Caco-2 (cell line): Measurements from ENCODE around the gene SCUBE1. TPM values are rescaled to one million over a fixed set of nuclear protein-coding genes. Genes with fewer than 3 reads are reported as not detected.

ENCODE experiments used
- BruUV-seq: library from RNA; stranded (reverse); fragments of 400-500 nt; replicated peaks from 2 replicates; lab custom pipeline; 2021; lab: Mats Ljungman, UMichigan
- CTCF ChIA-PET: fragments of 300-600 bp; sonication (Branson Sonifier 250); formaldehyde crosslinking; loops from one replicate; lab custom pipeline; 2022; ENCODE audit warnings: antibody characterized with exemption; lab: Charles Lee
- POLR2A ChIA-PET: fragments of 300-600 bp; sonication (Branson Sonifier 250); formaldehyde crosslinking; loops from one replicate; lab custom pipeline; 2022; ENCODE audit warnings: antibody characterized with exemption; lab: Charles Lee
- DNase-seq, 2 experiments: peaks; one replicate each; pipeline versions ENCODE4 v3.0.0 to v3.0.0-alpha.2; 2020 to 2022
- H3K27me3 ChIP-seq: replicated peaks from 2 replicates; pipeline ENCODE4 v1.6.0; 2011; ENCODE audit warnings: low read length; ENCODE audit not compliant: control insufficient read depth, insufficient read depth
- H3K36me3 ChIP-seq: 2 replicates; pipeline ENCODE4 v1.5.1; 2011; ENCODE audit warnings: low read length; ENCODE audit not compliant: control insufficient read depth, insufficient read depth
- H3K4me1 ChIP-seq: fragments of 250-450 bp; sonication (Bioruptor Pico); 2 replicates; pipeline ENCODE4 v1.5.1; 2020; ENCODE audit warnings: mild to moderate bottlenecking
- H3K4me3 ChIP-seq: 2 replicates; pipeline ENCODE4 v1.5.1; 2011; ENCODE audit warnings: low read depth, mild to moderate bottlenecking, control low read depth, low read length
- H3K9me3 ChIP-seq: fragments of 250-450 bp; sonication (Bioruptor Pico); 2 replicates; pipeline ENCODE4 v1.5.1; 2020; ENCODE audit warnings: mild to moderate bottlenecking, moderate library complexity
- H3K27ac Mint-ChIP-seq: one replicate; pipeline ENCODE4 v1.8.0; 2022; ENCODE audit warnings: mixed read lengths; ENCODE audit not compliant: unreplicated experiment
- H3K27me3 Mint-ChIP-seq: one replicate; pipeline ENCODE4 v1.8.0; 2022; ENCODE audit warnings: mixed read lengths; ENCODE audit not compliant: insufficient read depth, unreplicated experiment
- H3K36me3 Mint-ChIP-seq: one replicate; pipeline ENCODE4 v1.8.0; 2022; ENCODE audit warnings: mild to moderate bottlenecking, mixed read lengths; ENCODE audit not compliant: insufficient read depth, unreplicated experiment
- H3K4me1 Mint-ChIP-seq: one replicate; pipeline ENCODE4 v1.8.0; 2022; ENCODE audit warnings: low read depth, mixed read lengths; ENCODE audit not compliant: unreplicated experiment
- H3K4me3 Mint-ChIP-seq: one replicate; pipeline ENCODE4 v1.8.0; 2022; ENCODE audit warnings: mild to moderate bottlenecking, moderate library complexity, mixed read lengths; ENCODE audit not compliant: unreplicated experiment
- H3K9me3 Mint-ChIP-seq: one replicate; pipeline ENCODE4 v1.8.0; 2022; ENCODE audit warnings: mixed read lengths; ENCODE audit not compliant: unreplicated experiment
- CTCF ChIP-seq, 2 experiments: fragments of 200-600 bp in 1 of 2; IDR thresholded peaks; 1 replicate in 1 of 2; 2 replicates in 1 of 2; pipeline versions ENCODE4 v1.5.1 to v1.8.0; 2011 to 2022; ENCODE audit warnings: antibody characterized with exemption in 1 of 2, control low read depth in 1 of 2, inconsistent platforms in 1 of 2, low read depth in 1 of 2, low read length in 1 of 2, mild to moderate bottlenecking in 1 of 2, moderate library complexity in 1 of 2; ENCODE audit not compliant: insufficient read depth in 1 of 2, severe bottlenecking in 1 of 2, unreplicated experiment in 1 of 2
- intact Hi-C: fragments of 100-400 bp; cut with micrococcal nuclease; formaldehyde crosslinking; loops from one replicate; pipeline ENCODE4 v1.10.0; 2022; ENCODE audit not compliant: unreplicated experiment
- total RNA-seq: library from RNA; stranded (reverse); gene quantifications from 2 replicates; pipeline ENCODE4 v1.2.3, GENCODE V29; 2022

SCUBE1 gene
- total RNA-seq, 1 experiment from 2014 or later = not detected

- CTCF ChIA-PET = interaction anchor here (0.6 kb wide), 1 partner anchor 439 kb away, joined by 5 read pairs; no protein-coding TSS in a partner anchor
- 0 out of 2 replicates have a peak, but pooled peaks cover 4% of the 10 kb centered on the region for H3K4me1 ChIP-seq
- H3K9me3 ChIP-seq = no peaks in the 10 kb centered on the region
- H3K27me3 ChIP-seq = no peaks in the 10 kb centered on the region
- H3K4me3 ChIP-seq = no peak overlapping the region
- no TSS peak for BruUV-seq
- TF ChIP-seq CTCF (IDR thresholded peaks at IDR 0.05; ENCODE audit: insufficient read depth in 1 of 2, low read depth in 1 of 2, low read length in 1 of 2, severe bottlenecking in 1 of 2, unreplicated experiment in 1 of 2) = no peak
- Mint-ChIP-seq H3K9me3 (no peaks in the 10 kb centered on the region), H3K4me1 (peaks cover 7% of the 10 kb centered on the region), H3K27ac (no peak overlapping the region), H3K36me3 (no peaks in the 10 kb centered on the region), H3K27me3 (peaks cover 7% of the 10 kb centered on the region), H3K4me3 (no peak overlapping the region)
- H3K36me3 ChIP-seq = no peaks in the 10 kb centered on the region
- POLR2A ChIA-PET = no interaction called here
- DNase-seq = no peak
- intact Hi-C loops = no loop called here
Measured at GRCh38 chr22:43390872-43391271, 47.7 kb upstream of the SCUBE1 start.

DNA sequence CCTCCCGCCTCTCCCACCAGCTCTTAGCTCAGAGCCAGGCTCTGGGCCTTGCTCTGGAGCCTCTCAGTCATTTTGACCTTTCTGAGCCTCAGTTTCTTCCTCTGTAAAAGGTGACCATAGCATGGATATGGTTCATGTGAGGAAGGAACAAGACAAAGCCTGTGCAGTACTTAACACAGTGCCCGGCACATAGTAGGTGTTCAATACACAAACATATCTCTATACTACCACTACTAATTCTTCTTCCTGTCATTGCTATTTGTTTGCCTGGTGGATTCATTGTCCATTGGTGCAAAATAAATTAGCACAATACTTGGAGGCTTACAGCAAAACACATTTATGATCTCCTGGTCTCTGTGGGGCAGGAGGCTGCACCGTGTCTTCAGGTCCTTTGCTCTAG, 47.0 kb upstream of the SCUBE1 start:
- no peaks in the 10 kb centered on the region for H3K36me3 Mint-ChIP-seq
- peaks cover 7% of the 10 kb centered on the region for H3K27me3 Mint-ChIP-seq
- no peak overlapping the region for H3K4me3 ChIP-seq
- DNase-seq = no peak
- no peaks in the 10 kb centered on the region for H3K36me3 ChIP-seq
- intact Hi-C loops = no loop called here
- H3K4me1 Mint-ChIP-seq = peaks cover 7% of the 10 kb centered on the region
- H3K9me3 ChIP-seq = no peaks in the 10 kb centered on the region
- POLR2A ChIA-PET = no interaction called here
- H3K9me3 Mint-ChIP-seq = no peaks in the 10 kb centered on the region
- BruUV-seq = no TSS peak
- no peaks in the 10 kb centered on the region for H3K27me3 ChIP-seq
- no peak overlapping the region for H3K4me3 Mint-ChIP-seq
- CTCF ChIA-PET = interaction anchor here (0.6 kb wide), 1 partner anchor 440 kb away, joined by 5 read pairs; no protein-coding TSS in a partner anchor
- TF ChIP-seq CTCF (IDR thresholded peaks at IDR 0.05; ENCODE audit: insufficient read depth in 1 of 2, low read depth in 1 of 2, low read length in 1 of 2, severe bottlenecking in 1 of 2, unreplicated experiment in 1 of 2) = no peak
- 0 out of 2 replicates have a peak, but pooled peaks cover 4% of the 10 kb centered on the region for H3K4me1 ChIP-seq
- H3K27ac Mint-ChIP-seq = no peak overlapping the region

GRCh38 chr22:43389227-43389836, 46.2 kb upstream of the SCUBE1 start:
- peaks cover 7% of the 10 kb centered on the region for H3K27me3 Mint-ChIP-seq
- no peaks in the 10 kb centered on the region for H3K27me3 ChIP-seq
- no peaks in the 10 kb centered on the region for H3K9me3 Mint-ChIP-seq
- H3K36me3 Mint-ChIP-seq = no peaks in the 10 kb centered on the region
- H3K4me3 ChIP-seq = no peak overlapping the region
- H3K4me1 ChIP-seq = 0 out of 2 replicates have a peak, but pooled peaks cover 4% of the 10 kb centered on the region
- no TSS peak for BruUV-seq
- H3K4me1 Mint-ChIP-seq = peaks cover 7% of the 10 kb centered on the region
- POLR2A ChIA-PET = no interaction called here
- no peak overlapping the region for H3K4me3 Mint-ChIP-seq
- no peaks in the 10 kb centered on the region for H3K9me3 ChIP-seq
- H3K36me3 ChIP-seq = no peaks in the 10 kb centered on the region
- CTCF ChIA-PET = interaction anchor here (0.8 kb wide), 1 partner anchor 15 kb away, joined by 3 read pairs; no protein-coding TSS in a partner anchor
- no peak overlapping the region for H3K27ac Mint-ChIP-seq
- no peak for TF ChIP-seq CTCF (IDR thresholded peaks at IDR 0.05; ENCODE audit: insufficient read depth in 1 of 2, low read depth in 1 of 2, low read length in 1 of 2, severe bottlenecking in 1 of 2, unreplicated experiment in 1 of 2)
- no peak for DNase-seq
- intact Hi-C loops = loop anchor here (10.0 kb wide), 1 partner anchor 435 kb away; no protein-coding TSS in a partner anchor
